DOHH2 (cell line): ENCODE data around the gene CDK5RAP2.

Experiments used
- EZH2phosphoT487 ChIP-seq: fragments of 200-600 bp; sonication (generic); IDR thresholded peaks from 2 replicates; pipeline ENCODE4 v1.6.1; 2017; ENCODE audit warnings: borderline replicate concordance, mild to moderate bottlenecking, antibody characterized with exemption, low read length, moderate library complexity, mixed read lengths
- TF ChIP-seq, protein P1 (sequence below): fragments of 200-600 bp; sonication (generic); IDR thresholded peaks from one replicate; pipeline ENCODE4 v1.5.1; 2014; ENCODE audit warnings: antibody characterized with exemption, mild to moderate bottlenecking, low read depth, low read length; ENCODE audit not compliant: poor library complexity, severe bottlenecking

DNA sequence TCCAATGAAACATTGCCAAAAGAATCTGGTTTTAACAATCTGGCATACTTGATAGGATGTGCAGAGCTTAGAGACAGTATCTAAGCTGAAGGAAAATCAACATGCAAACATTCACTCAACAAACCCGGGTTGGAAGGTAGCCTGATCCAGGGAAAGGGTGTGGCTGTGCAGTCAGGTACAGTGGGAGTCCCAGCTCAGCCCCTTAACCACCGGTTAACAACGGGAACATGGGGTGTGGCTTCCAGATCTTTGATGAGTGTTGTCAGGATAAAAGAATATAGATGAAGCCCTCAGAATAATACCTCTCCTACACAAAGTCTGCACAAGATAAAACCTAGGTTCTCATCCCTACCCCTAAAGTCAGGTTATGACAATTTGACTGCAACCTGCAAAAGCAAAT is 127.3 kb downstream of the CDK5RAP2 start:
- TF ChIP-seq, protein P1, sequence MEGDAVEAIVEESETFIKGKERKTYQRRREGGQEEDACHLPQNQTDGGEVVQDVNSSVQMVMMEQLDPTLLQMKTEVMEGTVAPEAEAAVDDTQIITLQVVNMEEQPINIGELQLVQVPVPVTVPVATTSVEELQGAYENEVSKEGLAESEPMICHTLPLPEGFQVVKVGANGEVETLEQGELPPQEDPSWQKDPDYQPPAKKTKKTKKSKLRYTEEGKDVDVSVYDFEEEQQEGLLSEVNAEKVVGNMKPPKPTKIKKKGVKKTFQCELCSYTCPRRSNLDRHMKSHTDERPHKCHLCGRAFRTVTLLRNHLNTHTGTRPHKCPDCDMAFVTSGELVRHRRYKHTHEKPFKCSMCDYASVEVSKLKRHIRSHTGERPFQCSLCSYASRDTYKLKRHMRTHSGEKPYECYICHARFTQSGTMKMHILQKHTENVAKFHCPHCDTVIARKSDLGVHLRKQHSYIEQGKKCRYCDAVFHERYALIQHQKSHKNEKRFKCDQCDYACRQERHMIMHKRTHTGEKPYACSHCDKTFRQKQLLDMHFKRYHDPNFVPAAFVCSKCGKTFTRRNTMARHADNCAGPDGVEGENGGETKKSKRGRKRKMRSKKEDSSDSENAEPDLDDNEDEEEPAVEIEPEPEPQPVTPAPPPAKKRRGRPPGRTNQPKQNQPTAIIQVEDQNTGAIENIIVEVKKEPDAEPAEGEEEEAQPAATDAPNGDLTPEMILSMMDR = no peak
- no peak for TF ChIP-seq EZH2phosphoT487
